IMR-90 (cell line): ENCODE data around the gene MOB1B. TPM values are rescaled to one million over a fixed set of nuclear protein-coding genes. Genes with fewer than 3 reads are reported as not detected.

ENCODE experiments used
- ATAC-seq: fragments of 200-7000 bp; cut with Tn5 transposase; 2 replicates; pipeline ENCODE4 v1.9.1; 2020; ENCODE audit warnings: low read depth, mild to moderate bottlenecking, moderate library complexity
- BruUV-seq: library from RNA; stranded (reverse); fragments of 400-500 nt; replicated peaks from 2 replicates; lab custom pipeline; 2021; lab: Mats Ljungman, UMichigan
- CTCF ChIA-PET: fragments of 300-600 bp; formaldehyde crosslinking; extraction: SDS; loops from one replicate; lab custom pipeline; 2021; ENCODE audit warnings: antibody characterized with exemption; lab: Yijun Ruan, JAX
- POLR2A ChIA-PET: fragments of 300-600 bp; sonication (Branson Sonifier 250); formaldehyde crosslinking; loops from one replicate; lab custom pipeline; 2022; ENCODE audit warnings: antibody characterized with exemption; ENCODE audit not compliant: unreplicated experiment; lab: Charles Lee
- DNase-seq: peaks from one replicate; pipeline ENCODE4 v3.0.0; 2013
- H2AFZ ChIP-seq: replicated peaks from 2 replicates; pipeline ENCODE3; 2013; ENCODE audit warnings: low read length, mild to moderate bottlenecking; ENCODE audit not compliant: poor library complexity
- H2AK5ac ChIP-seq: 2 replicates; pipeline ENCODE4 v1.6.1; 2013; ENCODE audit warnings: low read depth, low read length, inconsistent platforms
- H2AK9ac ChIP-seq: replicated peaks from 2 replicates; pipeline ENCODE3; 2013; ENCODE audit warnings: mild to moderate bottlenecking, low read depth, low read length, moderate library complexity; ENCODE audit not compliant: poor library complexity
- H2BK120ac ChIP-seq: 2 replicates; pipeline ENCODE4 v1.6.1; 2013; ENCODE audit warnings: low read depth, low read length, inconsistent platforms
- H2BK15ac ChIP-seq: 3 replicates; pipeline ENCODE4 v1.6.1; 2013; ENCODE audit warnings: low read depth, low read length, inconsistent platforms
- H2BK20ac ChIP-seq: 2 replicates; pipeline ENCODE4 v1.6.1; 2013; ENCODE audit warnings: low read depth, mild to moderate bottlenecking, inconsistent platforms, low read length, moderate library complexity
- H2BK5ac ChIP-seq: 2 replicates; pipeline ENCODE4 v1.6.1; 2013; ENCODE audit warnings: mild to moderate bottlenecking, low read depth, low read length, inconsistent platforms; ENCODE audit not compliant: poor library complexity, severe bottlenecking
- H3K14ac ChIP-seq: replicated peaks from 2 replicates; pipeline ENCODE4 v1.6.1; 2013; ENCODE audit warnings: low read depth, low read length, inconsistent platforms
- H3K18ac ChIP-seq: 2 replicates; pipeline ENCODE4 v1.6.1; 2013; ENCODE audit warnings: low read depth, low read length, control low read depth
- H3K23ac ChIP-seq: 2 replicates; pipeline ENCODE4 v1.6.1; 2013; ENCODE audit warnings: low read depth, low read length, inconsistent platforms
- H3K27ac ChIP-seq: 2 replicates; pipeline ENCODE4 v1.5.1; 2013; ENCODE audit warnings: mild to moderate bottlenecking, control low read depth, low read length; ENCODE audit not compliant: insufficient read depth
- H3K27me3 ChIP-seq: 2 replicates; pipeline ENCODE4 v1.6.1; 2013; ENCODE audit warnings: low read length; ENCODE audit not compliant: control insufficient read depth, insufficient read depth
- H3K36me3 ChIP-seq: 2 replicates; pipeline ENCODE4 v1.6.1; 2013; ENCODE audit warnings: low read length, mixed read lengths; ENCODE audit not compliant: control insufficient read depth, insufficient read depth
- H3K4ac ChIP-seq: 2 replicates; pipeline ENCODE4 v1.6.1; 2013; ENCODE audit warnings: low read depth, low read length, inconsistent platforms
- H3K4me1 ChIP-seq: 2 replicates; pipeline ENCODE4 v1.6.1; 2013; ENCODE audit warnings: low read length, mixed read lengths; ENCODE audit not compliant: control insufficient read depth, insufficient read depth
- H3K4me2 ChIP-seq: 2 replicates; pipeline ENCODE4 v1.6.1; 2013; ENCODE audit warnings: low read depth, mild to moderate bottlenecking, control low read depth, low read length, moderate library complexity
- H3K4me3 ChIP-seq: 2 replicates; pipeline ENCODE4 v1.5.1; 2013; ENCODE audit warnings: low read depth, mild to moderate bottlenecking, control low read depth, low read length, moderate library complexity; ENCODE audit not compliant: insufficient read depth
- H3K56ac ChIP-seq: 2 replicates; pipeline ENCODE4 v1.6.1; 2013; ENCODE audit warnings: low read length, inconsistent platforms; ENCODE audit not compliant: insufficient read depth; ENCODE audit errors: extremely low read depth
- H3K79me1 ChIP-seq, 2 experiments: 2 replicates each; pipeline ENCODE4 v1.6.1; 2013; ENCODE audit warnings: low read length in 2 of 2, inconsistent platforms in 1 of 2, low read depth in 1 of 2
- H3K9ac ChIP-seq: 2 replicates; pipeline ENCODE4 v1.6.1; 2013; ENCODE audit warnings: low read depth, low read length, control low read depth
- H3K9me1 ChIP-seq: 2 replicates; pipeline ENCODE4 v1.6.1; 2013; ENCODE audit warnings: low read length, inconsistent platforms; ENCODE audit not compliant: insufficient read depth
- H3K9me3 ChIP-seq: 2 replicates; pipeline ENCODE4 v1.6.1; 2013; ENCODE audit warnings: low read length; ENCODE audit not compliant: control insufficient read depth, insufficient read depth
- H4K20me1 ChIP-seq: 2 replicates; pipeline ENCODE4 v1.6.1; 2013; ENCODE audit warnings: low read length, inconsistent platforms; ENCODE audit not compliant: insufficient read depth
- H4K5ac ChIP-seq: 2 replicates; pipeline ENCODE4 v1.6.1; 2013; ENCODE audit warnings: mild to moderate bottlenecking, low read depth, low read length, control low read depth
- H4K8ac ChIP-seq, 2 experiments: 2 replicates each; pipeline ENCODE4 v1.6.1; 2013; ENCODE audit warnings: low read depth in 2 of 2, low read length in 2 of 2, control low read depth in 1 of 2, inconsistent platforms in 1 of 2
- H4K91ac ChIP-seq: 2 replicates; pipeline ENCODE4 v1.6.1; 2013; ENCODE audit warnings: low read depth, low read length, inconsistent platforms; ENCODE audit not compliant: insufficient read depth
- CEBPB ChIP-seq: IDR thresholded peaks from 2 replicates; pipeline ENCODE4 v1.6.1; 2012; ENCODE audit warnings: low read depth, low read length, improper control_type of control experiment
- CHD1 ChIP-seq: IDR thresholded peaks from 2 replicates; pipeline ENCODE4 v1.6.1; 2012; ENCODE audit warnings: low read depth, low read length, improper control_type of control experiment
- CTCF ChIP-seq: conservative IDR thresholded peaks from 2 replicates; pipeline ENCODE4 v1.5.1; 2012; ENCODE audit warnings: mild to moderate bottlenecking, low read depth, low read length, improper control_type of control experiment
- NFE2L2 ChIP-seq: fragments of 150-350 bp; IDR thresholded peaks from 2 replicates; pipeline ENCODE4 v1.6.1; 2016; ENCODE audit warnings: low read depth, mild to moderate bottlenecking, low read length
- RAD21 ChIP-seq: IDR thresholded peaks from 2 replicates; pipeline ENCODE4 v1.6.1; 2012; ENCODE audit warnings: low read length, improper control_type of control experiment
- RCOR1 ChIP-seq: IDR thresholded peaks from 2 replicates; pipeline ENCODE4 v1.6.1; 2012; ENCODE audit warnings: mild to moderate bottlenecking, low read length, improper control_type of control experiment; ENCODE audit not compliant: insufficient replicate concordance
- RFX5 ChIP-seq: IDR thresholded peaks from 2 replicates; pipeline ENCODE4 v1.8.0; 2012; ENCODE audit warnings: low read depth, mild to moderate bottlenecking, low read length, moderate library complexity
- SMC3 ChIP-seq: fragments of 150-350 bp; IDR thresholded peaks from 2 replicates; pipeline ENCODE4 v1.6.1; 2016; ENCODE audit warnings: low read depth, mild to moderate bottlenecking, antibody characterized with exemption, low read length, moderate library complexity
- WGBS, 2 experiments: methylation state at CpG; one replicate each; pipeline versions ENCODE4 v1.1.5 to v1.1.7; 2013; ENCODE audit warnings: missing lambda C conversion rate in 2 of 2; ENCODE audit not compliant: insufficient read length in 1 of 2; ENCODE audit errors: extremely low coverage in 2 of 2; 5-methylcytosine and 5-hydroxymethylcytosine counted together
- dilution Hi-C: fragments of 300-500 bp; cut with HindIII; formaldehyde crosslinking; loops from one replicate; pipeline ENCODE4 v1.14.3; 2018; ENCODE audit warnings: low sequenced_read_pairs; ENCODE audit not compliant: unreplicated experiment
- in situ Hi-C: fragments of 300-500 bp; cut with MboI; formaldehyde crosslinking; loops from 3 replicates; pipeline ENCODE4 v1.14.3; 2019; ENCODE audit warnings: low sequenced_read_pairs, inconsistent platforms, mixed read lengths
- intact Hi-C: fragments of 100-400 bp; cut with micrococcal nuclease; formaldehyde crosslinking; loops from 2 replicates; pipeline ENCODE4 v1.10.0; 2022
- polyA plus RNA-seq, 3 experiments: library from polyadenylated mRNA; depleted of rRNA; stranded (reverse); fragments of >200 nt; gene quantifications; 2 replicates each; pipeline ENCODE4 v1.2.3, GENCODE V29; 2012; ENCODE audit warnings: low replicate concordance in 1 of 3
- total RNA-seq: library from RNA; depleted of rRNA; stranded (reverse); fragments of >200 nt; gene quantifications from 2 replicates; pipeline ENCODE4 v1.2.3, GENCODE V29; 2012
- TF ChIP-seq, protein P1 (sequence below): fragments of 150-350 bp; IDR thresholded peaks from 2 replicates; pipeline ENCODE4 v1.6.1; 2017; ENCODE audit warnings: mild to moderate bottlenecking, antibody characterized with exemption, low read length, low read depth

The MOB1B gene
- total and polyA plus RNA-seq, 2 of the 4 experiments (the other 2 are of a cell fraction): 5.7 to 6.8 TPM

DNA sequence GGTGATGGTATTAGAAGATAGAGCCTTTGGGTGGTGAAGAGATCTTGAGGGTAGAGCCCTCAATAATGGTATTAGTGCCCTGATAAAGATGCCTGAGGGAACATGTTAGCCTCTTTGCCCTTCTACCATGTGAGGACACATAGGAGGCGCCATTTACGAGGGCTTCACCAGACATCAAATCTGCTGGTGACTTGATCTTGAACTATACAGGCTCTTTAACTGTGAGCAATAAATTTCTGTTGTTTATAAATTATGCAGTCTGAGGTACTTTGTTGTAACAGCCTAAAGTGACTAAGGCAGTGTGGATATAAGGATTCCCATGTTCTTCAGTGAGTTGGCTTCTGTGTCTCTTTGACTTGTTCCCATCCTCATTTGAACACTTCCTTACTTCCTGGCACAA is 11.8 kb downstream of the MOB1B start:
- no peak overlapping the region for H3K9ac ChIP-seq
- peak overlapping the region; percentile 36; the same call in 1 of the 2 replicates for H3K4ac ChIP-seq
- H3K18ac ChIP-seq: peak overlapping the region; percentile 12; the same call in 1 of the 2 replicates
- no CpG with 5 or more reads among the region's 2 CpGs for WGBS, 2 experiments
- H3K4me1 ChIP-seq: peaks cover 9% of the 10 kb centered on the region
- H3K9me3 ChIP-seq: no peaks in the 10 kb centered on the region
- peak overlapping the region; percentile 90 for H2BK5ac ChIP-seq
- DNase-seq (peak; percentile 86), ATAC-seq (peak; percentile 81)
- BruUV-seq: no TSS peak
- CTCF ChIA-PET: interaction anchor here (1.0 kb wide), 1 partner anchor 74 kb away, joined by 4 read pairs; no protein-coding TSS in a partner anchor
- peaks cover 20% of the 10 kb centered on the region for H4K20me1 ChIP-seq
- H3K14ac ChIP-seq: 0 out of 2 replicates have a peak overlapping the region, but pooled peaks have one; percentile 8
- peak overlapping the region; percentile 82; the same call in 1 of the 2 replicates for H2BK120ac ChIP-seq
- H3K79me1 ChIP-seq: peaks cover 8 to 41% of the 10 kb centered on the region in 2 experiments; a peak in 3 of 4 replicates
- TF ChIP-seq, protein P1, sequence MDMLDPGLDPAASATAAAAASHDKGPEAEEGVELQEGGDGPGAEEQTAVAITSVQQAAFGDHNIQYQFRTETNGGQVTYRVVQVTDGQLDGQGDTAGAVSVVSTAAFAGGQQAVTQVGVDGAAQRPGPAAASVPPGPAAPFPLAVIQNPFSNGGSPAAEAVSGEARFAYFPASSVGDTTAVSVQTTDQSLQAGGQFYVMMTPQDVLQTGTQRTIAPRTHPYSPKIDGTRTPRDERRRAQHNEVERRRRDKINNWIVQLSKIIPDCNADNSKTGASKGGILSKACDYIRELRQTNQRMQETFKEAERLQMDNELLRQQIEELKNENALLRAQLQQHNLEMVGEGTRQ: no peak
- TF ChIP-seq RFX5 (no peak), RAD21 (peak; percentile 63), SMC3 (peak; percentile 42; the same call in 1 of the 2 replicates), RCOR1 (peak; percentile 11), CTCF (peak; percentile 46), CEBPB (0 out of 2 replicates have a peak, but pooled peaks have one; percentile 15), CHD1 (no peak), NFE2L2 (no peak)
- H2BK20ac ChIP-seq: peak overlapping the region; percentile 2; the same call in 1 of the 2 replicates
- no peaks in the 10 kb centered on the region for H3K27me3 ChIP-seq
- POLR2A ChIA-PET: no interaction called here
- H3K4me3 ChIP-seq: no peak overlapping the region
- no peak overlapping the region for H3K27ac ChIP-seq
- H3K9me1 ChIP-seq: peaks cover 3% of the 10 kb centered on the region; the same call in 1 of the 2 replicates
- no peak overlapping the region for H2AK9ac ChIP-seq
- in situ Hi-C loops: no loop called here
- peak overlapping the region; percentile 36; the same call in 1 of the 2 replicates for H3K23ac ChIP-seq
- H4K8ac ChIP-seq: no peak overlapping the region; a peak in 1 of 4 replicates
- H2AK5ac ChIP-seq: peak overlapping the region; percentile 1; the same call in 1 of the 2 replicates
- 0 out of 3 replicates have a peak overlapping the region, but pooled peaks have one; percentile 73 for H2BK15ac ChIP-seq
- H2AFZ ChIP-seq: no peak overlapping the region
- H4K91ac ChIP-seq: no peak overlapping the region
- no peak overlapping the region for H3K56ac ChIP-seq
- H3K36me3 ChIP-seq: peaks cover 3% of the 10 kb centered on the region; the same call in 1 of the 2 replicates
- peak overlapping the region; percentile 50; the same call in 1 of the 2 replicates for H3K4me2 ChIP-seq
- dilution Hi-C loops: no loop called here
- intact Hi-C loops: loop anchor here (2.0 kb wide), 1 partner anchor 75 kb away; the partner anchor contains the start of gene GRSF1
- no peak overlapping the region for H4K5ac ChIP-seq
